CD4-positive, alpha-beta T cell treated with Interleukin-6 at 100 ng/mL for 8 hours (primary cell): Measurements from ENCODE around the gene RELL2.

ENCODE experiments used
- DNase-seq: peaks from one replicate; pipeline ENCODE4 v3.0.0-alpha.2; 2020; ENCODE audit warnings: mixed read lengths, low spot score

The RELL2 gene

DNA sequence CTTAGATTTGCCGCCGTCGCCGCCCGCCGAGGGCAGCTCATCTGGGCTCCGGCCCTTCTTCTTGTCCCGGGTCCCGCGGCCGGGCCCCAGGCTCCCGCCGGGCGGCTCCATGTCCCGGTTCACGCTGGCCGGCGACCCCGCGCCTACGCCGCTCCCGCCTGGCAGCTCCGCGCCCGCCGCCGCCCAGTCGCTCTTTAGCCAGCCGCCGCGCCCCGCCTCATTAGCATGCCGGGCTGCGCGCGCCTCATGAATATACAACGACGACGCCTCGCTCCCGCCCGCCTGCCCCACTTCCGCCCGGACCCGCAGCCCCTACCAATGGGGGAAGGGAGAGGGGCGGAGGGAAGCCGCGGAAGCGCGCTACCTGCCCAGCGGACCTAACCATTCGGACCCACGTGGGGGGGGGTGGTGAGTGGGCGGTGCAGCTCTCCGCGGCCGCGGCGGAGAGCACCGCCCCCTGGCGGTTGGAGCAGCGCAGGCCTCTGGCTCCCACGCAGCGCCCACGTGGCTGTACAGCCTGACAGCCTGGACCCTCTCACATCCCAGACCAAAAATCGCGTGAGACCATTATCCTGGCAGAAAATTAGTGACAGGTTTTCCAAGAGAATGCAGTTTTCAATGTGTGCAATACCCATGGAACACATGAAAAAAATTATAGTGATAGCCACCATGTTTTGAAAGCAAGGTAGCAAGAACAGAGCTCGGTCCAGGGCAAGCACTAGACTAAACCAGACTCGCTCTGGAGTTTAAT is 17.8 kb upstream of the RELL2 start, which contains the start of gene DIAPH1:
DIAPH1 (minus strand) TSS at position 197 of the 751 bp plus-strand sequence; CDS start at position 111, 86 bp downstream.
- peak; percentile 98 for DNase-seq

GRCh38 chr5:141623186-141623585 is 13.6 kb upstream of the RELL2 start:
- no peak for DNase-seq

DNA sequence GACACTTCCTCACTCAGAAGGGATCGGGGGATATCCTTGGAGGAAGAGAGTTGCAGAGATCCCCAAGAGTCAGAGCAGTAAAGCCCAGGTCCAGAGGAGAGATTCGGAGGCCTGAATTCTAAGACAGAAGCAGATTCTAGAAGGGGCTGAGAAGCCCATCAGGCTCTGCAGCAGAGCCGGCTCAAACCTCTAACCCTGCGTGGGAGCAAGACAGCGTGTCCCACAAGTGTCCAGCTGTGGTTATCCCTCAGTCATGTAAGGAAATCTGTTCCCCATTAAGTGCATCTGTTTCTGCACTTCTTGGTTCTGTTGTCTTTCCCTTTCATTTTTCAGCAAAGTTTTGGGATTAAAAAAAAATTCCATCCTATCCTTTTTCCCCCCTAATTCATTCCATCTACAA is 13.2 kb upstream of the RELL2 start:
- DNase-seq = no peak

- DNase-seq = no peak
Measured at GRCh38 chr5:141628175-141628788, 8.5 kb upstream of the RELL2 start.

- DNase-seq = no peak
Measured at GRCh38 chr5:141630570-141631140, 6.1 kb upstream of the RELL2 start.

DNA sequence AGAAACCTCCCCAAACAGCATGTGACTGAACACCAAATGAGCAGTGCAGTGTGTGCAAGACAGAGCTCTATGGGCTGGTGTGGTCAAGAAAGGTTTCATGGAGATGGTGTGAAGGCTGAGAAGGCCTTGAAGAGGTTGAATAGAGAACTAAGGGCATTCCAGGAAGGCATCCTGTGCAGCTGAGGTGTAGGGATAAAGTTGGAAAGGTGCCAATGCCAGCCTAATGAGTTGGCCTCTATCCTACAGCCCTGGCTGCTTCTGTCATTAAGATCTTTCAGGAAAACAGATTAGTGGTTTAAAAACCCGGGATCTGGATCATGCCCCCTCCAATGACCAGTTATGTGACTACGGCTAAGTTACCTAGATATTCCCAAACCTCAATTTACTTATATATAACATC is 4.1 kb upstream of the RELL2 start:
- DNase-seq = no peak

DNA sequence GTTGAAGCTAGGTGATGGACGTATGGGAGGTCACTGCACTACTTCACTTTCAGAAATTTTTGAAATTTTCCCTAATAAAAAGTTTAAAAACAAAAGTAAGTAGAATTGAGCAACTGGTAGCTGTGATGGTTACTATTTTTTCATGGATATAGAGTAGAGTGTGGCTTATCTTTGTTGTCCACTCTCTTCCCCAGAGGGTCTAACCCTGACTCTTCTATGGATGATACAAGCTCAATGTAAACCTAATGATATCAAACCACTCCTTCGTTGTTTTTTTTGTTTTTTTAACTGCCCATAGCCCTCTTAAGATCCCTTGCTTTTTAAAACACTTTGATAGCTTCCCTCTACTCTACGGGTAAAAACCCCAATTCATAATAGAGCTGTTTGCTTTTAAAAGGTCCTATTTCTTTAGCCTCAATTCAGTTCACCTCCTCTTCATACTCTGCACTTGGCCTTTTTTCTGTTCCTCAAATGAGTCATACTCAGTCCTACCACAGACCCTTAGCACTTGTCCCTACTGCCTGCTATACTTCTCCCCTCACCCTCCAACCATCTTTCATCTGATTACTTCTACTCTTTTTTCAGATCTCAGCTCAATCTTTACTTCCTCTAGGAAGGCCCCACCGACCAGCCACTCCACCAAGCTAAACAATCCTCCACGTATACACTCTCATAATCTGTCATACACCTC is 2.8 kb upstream of the RELL2 start:
- no peak for DNase-seq

DNA sequence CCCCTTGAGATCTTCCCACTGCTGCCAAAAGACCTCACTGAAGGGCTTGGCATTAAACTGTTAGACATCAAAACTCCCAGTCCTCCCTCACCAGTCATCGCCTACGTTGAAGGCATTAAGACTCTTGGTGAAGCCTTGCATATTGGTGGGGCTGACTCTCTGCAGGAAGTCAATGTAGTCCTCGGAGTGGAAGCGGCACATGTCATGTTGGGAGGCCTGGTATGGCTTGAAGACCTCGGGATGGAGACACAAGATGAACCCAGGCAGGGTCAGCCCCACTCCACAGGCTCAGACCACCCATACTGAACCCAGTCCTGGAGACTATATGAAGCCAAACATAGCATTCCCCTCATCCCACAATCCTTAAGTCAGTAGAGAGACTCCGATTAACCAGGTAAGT is 2.1 kb upstream of the RELL2 start:
- no peak for DNase-seq

DNA sequence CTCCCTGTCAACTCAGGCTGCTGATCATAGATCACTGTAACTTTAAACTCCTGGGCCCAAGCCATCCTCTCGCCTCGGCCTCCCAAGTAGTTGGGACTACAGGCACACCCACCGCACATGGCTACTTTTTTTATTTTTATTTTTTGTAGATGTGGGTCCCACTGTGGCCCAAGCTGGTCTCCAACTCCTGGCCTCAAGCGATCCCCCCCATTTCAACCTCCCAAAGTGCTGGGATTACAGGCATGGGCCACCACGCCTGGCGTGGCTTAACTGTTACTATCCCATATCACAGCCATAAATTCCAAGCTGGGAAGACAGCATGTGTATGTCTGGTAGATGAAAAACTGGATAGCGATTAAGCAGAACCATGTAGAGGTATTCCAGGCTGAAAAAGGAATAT is 1.2 kb upstream of the RELL2 start:
- DNase-seq = no peak

DNA sequence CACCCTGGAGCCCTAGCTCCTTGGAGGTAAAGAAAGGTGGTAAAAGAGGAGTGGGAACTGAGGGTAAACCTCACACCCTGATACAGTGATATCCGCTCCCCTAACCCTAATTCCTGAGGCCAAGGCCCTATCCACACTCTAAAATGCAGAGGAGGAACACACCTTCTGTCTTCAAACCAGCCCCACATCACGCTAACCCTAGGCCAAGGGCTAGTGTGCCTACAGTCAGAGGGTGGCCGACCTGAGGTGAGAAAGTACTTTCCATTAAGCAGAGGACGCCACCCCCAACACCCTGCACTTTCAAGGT is 738 bp upstream of the RELL2 start:
- no peak for DNase-seq

- DNase-seq = peak; percentile 45
Measured at GRCh38 chr5:141637123-141637766, 448 bp downstream of the RELL2 start.

- peak; percentile 59 for DNase-seq
Measured at GRCh38 chr5:141637767-141638419, 1.1 kb downstream of the RELL2 start.

DNA sequence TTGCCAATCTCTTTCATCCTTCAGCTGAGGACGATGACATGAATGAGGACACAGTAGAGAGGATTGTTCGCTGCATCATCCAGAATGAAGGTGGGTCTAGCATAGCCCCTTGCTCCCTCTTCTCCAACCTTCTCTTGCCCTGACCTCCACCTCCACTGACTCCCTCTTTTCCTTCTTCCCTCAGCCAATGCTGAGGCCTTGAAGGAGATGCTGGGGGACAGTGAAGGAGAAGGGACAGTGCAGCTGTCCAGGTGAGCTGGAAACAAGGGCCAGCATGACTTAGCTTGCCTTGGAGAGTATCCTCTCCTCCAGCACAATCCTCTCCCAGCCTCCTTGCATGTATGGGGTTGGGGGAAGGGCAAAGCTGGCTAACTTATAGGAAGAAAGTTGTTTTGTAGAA is 2.0 kb downstream of the RELL2 start:
- no peak for DNase-seq

- no peak for DNase-seq
Measured at GRCh38 chr5:141639357-141640050, 2.7 kb downstream of the RELL2 start.

DNA sequence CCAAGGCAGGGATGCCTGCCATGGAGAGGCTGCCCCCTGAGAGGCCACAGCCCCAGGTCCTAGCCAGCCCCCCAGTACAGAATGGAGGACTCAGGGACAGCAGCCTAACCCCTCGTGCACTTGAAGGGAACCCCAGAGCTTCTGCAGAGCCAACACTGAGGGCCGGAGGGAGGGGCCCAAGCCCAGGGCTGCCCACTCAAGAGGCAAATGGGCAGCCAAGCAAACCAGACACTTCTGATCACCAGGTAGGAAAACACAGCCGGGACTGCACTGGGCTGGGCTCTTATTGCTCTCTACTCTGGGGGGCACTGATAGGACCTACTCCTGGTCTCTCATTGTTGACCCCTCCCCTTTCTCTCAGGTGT is 3.2 kb downstream of the RELL2 start:
- DNase-seq = no peak

DNA sequence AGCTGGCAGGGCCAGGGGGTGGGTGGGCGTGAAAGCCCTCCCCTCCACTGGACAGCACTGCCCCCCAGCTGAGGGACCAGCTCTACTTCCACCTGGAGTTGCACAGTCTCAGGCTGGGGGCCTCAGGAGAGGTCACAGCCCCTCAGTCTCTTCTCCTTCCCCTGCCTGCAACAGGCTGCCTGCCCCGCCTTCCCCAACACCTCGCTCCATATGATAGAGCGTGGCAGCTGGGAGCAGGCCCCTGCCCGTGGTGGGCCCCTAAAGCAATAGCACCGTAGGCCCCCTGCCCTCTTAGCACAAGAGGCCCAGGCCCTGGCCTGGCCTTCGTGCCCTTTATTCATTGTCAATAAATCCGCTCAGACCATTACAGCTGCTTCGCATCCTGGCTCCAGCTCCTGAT is 3.9 kb downstream of the RELL2 start:
- DNase-seq = no peak

DNA sequence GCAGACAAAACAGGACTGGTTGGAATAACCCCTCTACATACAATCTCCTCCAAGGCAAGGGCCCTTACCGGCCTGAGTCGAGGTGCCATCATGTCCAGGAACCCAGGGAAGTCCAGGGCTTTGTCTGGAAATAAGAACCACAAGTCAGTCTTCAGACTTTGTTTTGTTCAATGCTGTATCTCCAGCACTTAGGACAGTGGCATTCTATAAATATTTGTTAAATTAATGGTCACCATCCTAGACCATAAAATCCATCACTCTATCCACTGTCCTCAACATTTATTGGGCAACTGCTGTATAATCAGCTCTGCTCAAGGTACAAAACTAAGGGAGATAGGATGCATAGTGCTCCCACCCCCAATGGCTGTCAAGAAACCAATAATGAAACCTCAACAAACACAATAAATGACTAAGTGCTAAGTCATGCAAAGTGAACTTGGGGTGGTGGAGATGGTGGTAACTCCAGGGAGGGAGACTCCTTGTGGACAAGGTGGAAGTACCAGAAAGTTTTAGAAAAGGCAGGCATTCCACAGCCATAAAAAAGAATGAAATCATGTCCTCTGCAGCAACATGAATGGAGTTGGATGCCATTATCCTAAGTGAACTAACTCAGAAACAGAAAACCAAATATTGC is 5.0 kb downstream of the RELL2 start:
- no peak for DNase-seq

DNA sequence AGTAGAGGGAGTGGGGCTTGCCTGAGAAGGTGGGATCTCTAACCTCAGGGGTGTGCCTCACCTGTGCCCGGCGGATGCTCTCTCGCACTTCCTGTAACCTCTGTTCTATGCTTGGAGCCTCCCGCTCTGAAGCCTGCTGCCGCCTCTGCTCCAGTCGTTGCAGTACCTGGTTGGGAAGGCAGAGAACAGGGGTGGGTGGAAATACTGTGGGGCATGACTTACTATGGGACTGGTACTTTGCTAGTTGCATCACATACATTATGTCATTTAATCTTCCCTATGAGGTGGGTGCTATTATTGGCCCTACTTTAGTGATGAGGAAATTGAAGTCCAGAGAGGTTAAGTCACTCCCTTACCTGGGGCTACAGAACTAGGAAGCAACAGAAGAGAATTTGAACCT is 9.2 kb downstream of the RELL2 start:
- DNase-seq = no peak

GRCh38 chr5:141647242-141647641 is 10.4 kb downstream of the RELL2 start:
- DNase-seq = no peak

GRCh38 chr5:141647851-141648250 is 11.1 kb downstream of the RELL2 start:
- DNase-seq = no peak
